Activated CD8-positive, alpha-beta memory T cell treated with anti-CD3 and anti-CD28 coated beads for 36 hours (primary cell): ENCODE results near the gene ADARB1. TPM values are rescaled to one million over a fixed set of nuclear protein-coding genes. Genes with fewer than 3 reads are reported as not detected.

Source experiments
- CTCF ChIA-PET: fragments of 350-600 bp; sonication (Branson Sonifier 250); formaldehyde crosslinking; loops from one replicate; lab custom pipeline; 2021; ENCODE audit warnings: antibody characterized with exemption; lab: Charles Lee
- POLR2A ChIA-PET: fragments of 350-600 bp; sonication (Branson Sonifier 250); formaldehyde crosslinking; loops from one replicate; lab custom pipeline; 2021; ENCODE audit warnings: antibody characterized with exemption; lab: Charles Lee
- total RNA-seq, 2 experiments: library from RNA; stranded (reverse); gene quantifications; one replicate each; pipeline ENCODE4 v1.2.3, GENCODE V29; 2021

ADARB1 gene
- total RNA-seq, 2 experiments from 2014 or later = 34.9 to 35.4 TPM

GRCh38 chr21:45267390-45267760, 193.0 kb downstream of the ADARB1 start:
- ChIA-PET CTCF (interaction anchor here (1.1 kb wide), 1 partner anchor 25 kb away, joined by 3 read pairs; no protein-coding TSS in a partner anchor), POLR2A (no interaction called here)

DNA sequence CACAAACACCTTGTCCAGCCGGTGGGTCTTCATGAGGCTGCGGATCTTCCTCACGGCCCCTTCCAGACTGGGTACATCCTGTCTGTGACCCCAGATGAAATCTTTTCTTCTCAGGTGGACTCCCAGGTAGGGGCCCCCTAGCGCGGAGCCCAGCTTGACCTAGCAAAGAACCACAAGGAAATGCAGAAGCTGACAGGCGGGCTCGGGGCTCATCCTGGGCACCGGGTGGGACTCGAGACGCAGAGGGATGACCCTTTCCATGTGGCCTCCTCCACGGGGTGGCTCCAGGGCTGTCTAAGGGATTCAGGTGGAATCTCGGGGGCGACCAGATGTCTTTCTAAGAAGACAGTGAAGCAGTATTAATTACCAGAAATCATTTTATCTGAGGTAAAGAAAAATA, 195.5 kb downstream of the ADARB1 start:
- ChIA-PET POLR2A (no interaction called here), CTCF (interaction anchor here (1.1 to 1.4 kb wide), 2 partner anchors 12 to 342 kb away, joined by 3 to 5 read pairs; no protein-coding TSS in a partner anchor)

GRCh38 chr21:45270306-45270821, 196.0 kb downstream of the ADARB1 start:
- CTCF ChIA-PET = interaction anchor here (1.1 to 1.4 kb wide), 2 partner anchors 12 to 343 kb away, joined by 3 to 5 read pairs; no protein-coding TSS in a partner anchor

More at GRCh38 chr21:45270306-45270821, 196.0 kb downstream of the ADARB1 start:
- POLR2A ChIA-PET = no interaction called here

Other genes starting within 250 kb of the ADARB1 start
- 10 to 100 TPM; 42.3 to 45.3 TPM for gene PTTG1IP, start 200.9 kb upstream of the ADARB1 start, total RNA-seq
- 100 to 1,000 TPM; 197 to 216 TPM for gene ITGB2, start 153.7 kb upstream of the ADARB1 start, total RNA-seq
- gene SLX9, start 134.6 kb upstream of the ADARB1 start, total RNA-seq = 10 to 100 TPM; 77.1 to 83.3 TPM
- gene POFUT2, start 213.3 kb downstream of the ADARB1 start, total RNA-seq = 10 to 100 TPM; 13.2 to 13.4 TPM